ENCODE data around the gene NTRK2. TPM values are rescaled to one million over a fixed set of nuclear protein-coding genes. Genes with fewer than 3 reads are reported as not detected.

Gene NTRK2
- total RNA-seq, 1 experiment from 2014 or later: not detected

GRCh38 chr9:84860249-84861115 is 191.0 kb downstream of the NTRK2 start:
- no peaks in the 10 kb centered on the region for H3K9me3 ChIP-seq (ENCODE audit: control insufficient read depth in 1 of 2, insufficient read depth in 1 of 2, low read depth in 1 of 2, low read length in 2 of 2)
- CTCF ChIA-PET: no interaction called here
- RAD21 ChIA-PET (ENCODE audit: low non-redundant PET in 1 of 2, low total read pairs in 2 of 2, uncharacterized antibody in 2 of 2, unreplicated experiment in 2 of 2): no interaction called here
- no peak for DNase-seq (ENCODE audit: low read depth, low spot score)
- no peak for ATAC-seq
- no peak overlapping the region for H3K4me3 ChIP-seq (replicated peaks in 1 of 2; ENCODE audit: low read depth in 1 of 2, low read length in 2 of 2)
- no peak overlapping the region for H3K4me2 ChIP-seq (ENCODE audit: low read length)
- H3K79me2 ChIP-seq (ENCODE audit: insufficient read depth, low read length): no peaks in the 10 kb centered on the region
- no peak for TF ChIP-seq FOSL1 (IDR thresholded peaks at IDR 0.05; ENCODE audit: low read depth)
- no peak for TF ChIP-seq ZNF274 (IDR thresholded peaks at IDR 0.05; ENCODE audit: low read depth, low read length)
- TF ChIP-seq TCF7L2 (IDR thresholded peaks at IDR 0.05; ENCODE audit: borderline replicate concordance, extremely low read depth, insufficient read depth, insufficient read length): no peak
- TF ChIP-seq, protein P1, sequence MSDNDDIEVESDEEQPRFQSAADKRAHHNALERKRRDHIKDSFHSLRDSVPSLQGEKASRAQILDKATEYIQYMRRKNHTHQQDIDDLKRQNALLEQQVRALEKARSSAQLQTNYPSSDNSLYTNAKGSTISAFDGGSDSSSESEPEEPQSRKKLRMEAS (IDR thresholded peaks at IDR 0.05): no peak
- no peak for TF ChIP-seq EGR1 (IDR thresholded peaks at IDR 0.05; ENCODE audit: low read depth)
- TF ChIP-seq SIN3A (IDR thresholded peaks at IDR 0.05; ENCODE audit: low read depth): no peak
- TF ChIP-seq RAD21 (IDR thresholded peaks at IDR 0.05; ENCODE audit: low read depth): no peak
- no peaks in the 10 kb centered on the region for H4K20me1 ChIP-seq (ENCODE audit: insufficient read depth)
- H3K36me3 ChIP-seq (ENCODE audit: control insufficient read depth in 1 of 2, insufficient read depth in 2 of 2, low read length in 2 of 2): no peaks in the 10 kb centered on the region
- H3K9ac ChIP-seq (ENCODE audit: low read length): no peak overlapping the region
- peaks cover 0 to 8% of the 10 kb centered on the region in 2 experiments; a peak in 2 of 4 replicates for H3K4me1 ChIP-seq (ENCODE audit: control insufficient read depth in 1 of 2, insufficient read depth in 2 of 2, low read length in 2 of 2)
- no peak overlapping the region for H3K27ac ChIP-seq (ENCODE audit: low read depth, low read length)
- BruUV-seq (replicated peaks): no TSS peak
- no peak overlapping the region for H2AFZ ChIP-seq (ENCODE audit: low read depth, low read length, poor library complexity, severe bottlenecking)
- intact Hi-C loops (cut with micrococcal nuclease): no loop called here
- H3K9me2 ChIP-seq (ENCODE audit: insufficient read depth): no peaks in the 10 kb centered on the region
- no peaks in the 10 kb centered on the region for H3K27me3 ChIP-seq (ENCODE audit: insufficient read depth, low read length)
- POLR2A ChIA-PET: no interaction called here

GRCh38 chr9:84861455-84861854 is 191.9 kb downstream of the NTRK2 start:
- Histone ChIP-seq H3K79me2 (ENCODE audit: insufficient read depth, low read length) (no peaks in the 10 kb centered on the region), H3K4me1 (ENCODE audit: control insufficient read depth in 1 of 2, insufficient read depth in 2 of 2, low read length in 2 of 2) (peaks cover 0 to 8% of the 10 kb centered on the region in 2 experiments; a peak in 2 of 4 replicates), H3K9me2 (ENCODE audit: insufficient read depth) (no peaks in the 10 kb centered on the region), H3K9me3 (ENCODE audit: control insufficient read depth in 1 of 2, insufficient read depth in 1 of 2, low read depth in 1 of 2, low read length in 2 of 2) (no peaks in the 10 kb centered on the region), H3K27ac (ENCODE audit: low read depth, low read length) (no peak overlapping the region), H3K4me2 (ENCODE audit: low read length) (no peak overlapping the region), H4K20me1 (ENCODE audit: insufficient read depth) (no peaks in the 10 kb centered on the region), H3K27me3 (ENCODE audit: insufficient read depth, low read length) (no peaks in the 10 kb centered on the region), H2AFZ (ENCODE audit: low read depth, low read length, poor library complexity, severe bottlenecking) (no peak overlapping the region), H3K36me3 (ENCODE audit: control insufficient read depth in 1 of 2, insufficient read depth in 2 of 2, low read length in 2 of 2) (no peaks in the 10 kb centered on the region), H3K9ac (ENCODE audit: low read length) (no peak overlapping the region), H3K4me3 (replicated peaks in 1 of 2; ENCODE audit: low read depth in 1 of 2, low read length in 2 of 2) (no peak overlapping the region)
- DNase-seq (ENCODE audit: low read depth, low spot score) (no peak), ATAC-seq (no peak)
- POLR2A ChIA-PET: interaction anchor here (1.2 kb wide), 1 partner anchor 9 kb away, joined by 3 read pairs; no protein-coding TSS in a partner anchor
- intact Hi-C loops (cut with micrococcal nuclease): no loop called here
- no TSS peak for BruUV-seq (replicated peaks)
- CTCF ChIA-PET: no interaction called here
- TF ChIP-seq ZNF274 (IDR thresholded peaks at IDR 0.05; ENCODE audit: low read depth, low read length) (no peak), SIN3A (IDR thresholded peaks at IDR 0.05; ENCODE audit: low read depth) (no peak), CBX3 (IDR thresholded peaks at IDR 0.05; ENCODE audit: low read depth) (no peak), POLR2A (IDR thresholded peaks at IDR 0.05; ENCODE audit: borderline replicate concordance, extremely low read depth, insufficient read depth, insufficient read length) (no peak), EZH2 (IDR thresholded peaks at IDR 0.05) (no peak), RAD21 (IDR thresholded peaks at IDR 0.05; ENCODE audit: low read depth) (no peak), SP1 (IDR thresholded peaks at IDR 0.05; ENCODE audit: low read depth) (no peak), JUND (IDR thresholded peaks at IDR 0.05) (no peak), FOSL1 (IDR thresholded peaks at IDR 0.05; ENCODE audit: low read depth) (no peak)
- RAD21 ChIA-PET (ENCODE audit: low non-redundant PET in 1 of 2, low total read pairs in 2 of 2, uncharacterized antibody in 2 of 2, unreplicated experiment in 2 of 2): no interaction called here

Measured in HCT116 (cell line).